Measurements from ENCODE around the gene NLRC4. TPM values are rescaled to one million over a fixed set of nuclear protein-coding genes. Genes with fewer than 3 reads are reported as not detected.
"Not testable (repeated sequence)": the region's sequence is repeated elsewhere in the genome, so short reads cannot be mapped to it uniquely, and the experiment has no call there.

The NLRC4 gene
- total and polyA plus RNA-seq, 9 of the 15 experiments (the other 6 are each of a cell fraction or from before 2014, with no cell fraction given), result 0.03 to 0.18 (median 0.06) TPM; not detected in 2

GRCh38 chr2:32277363-32277673, 12.6 kb upstream of the NLRC4 start (continued):
- TF ChIP-seq, protein P1, sequence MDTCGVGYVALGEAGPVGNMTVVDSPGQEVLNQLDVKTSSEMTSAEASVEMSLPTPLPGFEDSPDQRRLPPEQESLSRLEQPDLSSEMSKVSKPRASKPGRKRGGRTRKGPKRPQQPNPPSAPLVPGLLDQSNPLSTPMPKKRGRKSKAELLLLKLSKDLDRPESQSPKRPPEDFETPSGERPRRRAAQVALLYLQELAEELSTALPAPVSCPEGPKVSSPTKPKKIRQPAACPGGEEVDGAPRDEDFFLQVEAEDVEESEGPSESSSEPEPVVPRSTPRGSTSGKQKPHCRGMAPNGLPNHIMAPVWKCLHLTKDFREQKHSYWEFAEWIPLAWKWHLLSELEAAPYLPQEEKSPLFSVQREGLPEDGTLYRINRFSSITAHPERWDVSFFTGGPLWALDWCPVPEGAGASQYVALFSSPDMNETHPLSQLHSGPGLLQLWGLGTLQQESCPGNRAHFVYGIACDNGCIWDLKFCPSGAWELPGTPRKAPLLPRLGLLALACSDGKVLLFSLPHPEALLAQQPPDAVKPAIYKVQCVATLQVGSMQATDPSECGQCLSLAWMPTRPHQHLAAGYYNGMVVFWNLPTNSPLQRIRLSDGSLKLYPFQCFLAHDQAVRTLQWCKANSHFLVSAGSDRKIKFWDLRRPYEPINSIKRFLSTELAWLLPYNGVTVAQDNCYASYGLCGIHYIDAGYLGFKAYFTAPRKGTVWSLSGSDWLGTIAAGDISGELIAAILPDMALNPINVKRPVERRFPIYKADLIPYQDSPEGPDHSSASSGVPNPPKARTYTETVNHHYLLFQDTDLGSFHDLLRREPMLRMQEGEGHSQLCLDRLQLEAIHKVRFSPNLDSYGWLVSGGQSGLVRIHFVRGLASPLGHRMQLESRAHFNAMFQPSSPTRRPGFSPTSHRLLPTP (IDR thresholded peaks at IDR 0.05; ENCODE audit: borderline replicate concordance, extremely low read depth, insufficient read length), result no peak
- TF ChIP-seq EHMT2 (IDR thresholded peaks at IDR 0.05) (0 out of 2 replicates have a peak, but pooled peaks have one; percentile 8), NFRKB (IDR thresholded peaks at IDR 0.05; ENCODE audit: low read depth) (peak; percentile 83), DACH1 (IDR thresholded peaks at IDR 0.05; ENCODE audit: partially characterized antibody) (peak; percentile 75), LEF1 (IDR thresholded peaks at IDR 0.05) (0 out of 2 replicates have a peak, but pooled peaks have one; percentile 27)

GRCh38 chr2:32275790-32276189, 11.1 kb upstream of the NLRC4 start:
- 75% methylated on average over 7 of the region's 7 CpGs for WGBS (ENCODE audit: insufficient coverage, low coverage, missing lambda C conversion rate)
- H4K20me1 ChIP-seq (replicated peaks; ENCODE audit: control insufficient read depth, insufficient read depth, low read length); DNase-seq (ENCODE audit: extremely low read depth in 1 of 4, low spot score in 3 of 4); H3K27me3 ChIP-seq (ENCODE audit: control insufficient read depth in 2 of 2, insufficient read depth in 2 of 2, low read length in 2 of 2); in situ Hi-C loops (cut with MboI); CTCF ChIA-PET (ENCODE audit: low intra/inter-chr PET ratio); ATAC-seq; H3K9me3 ChIP-seq (replicated peaks; ENCODE audit: control insufficient read depth, insufficient read depth, low read depth, low read length); H2AFZ ChIP-seq (ENCODE audit: low read depth, low read length); H3K4me3 ChIP-seq; BruUV-seq (replicated peaks); H3K9ac ChIP-seq (ENCODE audit: insufficient read depth in 1 of 2, low read depth in 2 of 2, low read length in 2 of 2); POLR2A ChIA-PET; H3K36me3 ChIP-seq (ENCODE audit: control insufficient read depth, insufficient read depth, low read length); H3K9me1 ChIP-seq (ENCODE audit: control insufficient read depth, insufficient read depth, low read length); H3K4me2 ChIP-seq (ENCODE audit: insufficient read depth, low read length); FAIRE-seq; H3K27ac ChIP-seq (ENCODE audit: extremely low read depth, low read depth, low read length): not testable (repeated sequence)
- intact Hi-C loops (cut with micrococcal nuclease), result loop anchor here (5.0 kb wide), 1 partner anchor 208 kb away; no protein-coding TSS in a partner anchor
- Histone ChIP-seq H3K4me1 (replicated peaks in 1 of 2; ENCODE audit: control insufficient read depth in 2 of 2, insufficient read depth in 2 of 2, low read length in 2 of 2) (peaks cover 11 to 14% of the 10 kb centered on the region in 2 experiments; a peak in 4 of 5 replicates), H3K79me2 (ENCODE audit: control insufficient read depth, insufficient read depth, low read length) (peaks cover 23% of the 10 kb centered on the region)
